ENCODE results near the gene GAREM1.

GAREM1 gene

GRCh38 chr18:32443033-32443705 is 27.5 kb downstream of the GAREM1 start:
- no peak for TF ChIP-seq CTCF (conservative IDR thresholded peaks at IDR 0.05)
- H3K27ac ChIP-seq: no peak overlapping the region

- H3K27ac ChIP-seq: no peak overlapping the region
- no peak for TF ChIP-seq CTCF (conservative IDR thresholded peaks at IDR 0.05)
Measured at GRCh38 chr18:32442575-32442974, 28.1 kb downstream of the GAREM1 start.

GRCh38 chr18:32441533-32441932 is 29.1 kb downstream of the GAREM1 start:
- H3K27ac ChIP-seq: no peak overlapping the region
- TF ChIP-seq CTCF (conservative IDR thresholded peaks at IDR 0.05): no peak

- no peak for TF ChIP-seq CTCF (conservative IDR thresholded peaks at IDR 0.05)
Measured at GRCh38 chr18:32440518-32440917, 30.2 kb downstream of the GAREM1 start.

GRCh38 chr18:32439802-32440201 is 30.9 kb downstream of the GAREM1 start:
- no peak overlapping the region for H3K27ac ChIP-seq
- TF ChIP-seq CTCF (conservative IDR thresholded peaks at IDR 0.05): peak; percentile 41; the same call in 1 of the 2 replicates

More at GRCh38 chr18:32440518-32440917, 30.2 kb downstream of the GAREM1 start:
- H3K27ac ChIP-seq: no peak overlapping the region

GRCh38 chr18:32439241-32439640 is 31.4 kb downstream of the GAREM1 start:
- TF ChIP-seq CTCF (conservative IDR thresholded peaks at IDR 0.05): no peak
- no peak overlapping the region for H3K27ac ChIP-seq

GRCh38 chr18:32438173-32438572 is 32.5 kb downstream of the GAREM1 start:
- H3K27ac ChIP-seq: no peak overlapping the region
- no peak for TF ChIP-seq CTCF (conservative IDR thresholded peaks at IDR 0.05)
